ENCODE measurements around the gene MIGA2.

DNA sequence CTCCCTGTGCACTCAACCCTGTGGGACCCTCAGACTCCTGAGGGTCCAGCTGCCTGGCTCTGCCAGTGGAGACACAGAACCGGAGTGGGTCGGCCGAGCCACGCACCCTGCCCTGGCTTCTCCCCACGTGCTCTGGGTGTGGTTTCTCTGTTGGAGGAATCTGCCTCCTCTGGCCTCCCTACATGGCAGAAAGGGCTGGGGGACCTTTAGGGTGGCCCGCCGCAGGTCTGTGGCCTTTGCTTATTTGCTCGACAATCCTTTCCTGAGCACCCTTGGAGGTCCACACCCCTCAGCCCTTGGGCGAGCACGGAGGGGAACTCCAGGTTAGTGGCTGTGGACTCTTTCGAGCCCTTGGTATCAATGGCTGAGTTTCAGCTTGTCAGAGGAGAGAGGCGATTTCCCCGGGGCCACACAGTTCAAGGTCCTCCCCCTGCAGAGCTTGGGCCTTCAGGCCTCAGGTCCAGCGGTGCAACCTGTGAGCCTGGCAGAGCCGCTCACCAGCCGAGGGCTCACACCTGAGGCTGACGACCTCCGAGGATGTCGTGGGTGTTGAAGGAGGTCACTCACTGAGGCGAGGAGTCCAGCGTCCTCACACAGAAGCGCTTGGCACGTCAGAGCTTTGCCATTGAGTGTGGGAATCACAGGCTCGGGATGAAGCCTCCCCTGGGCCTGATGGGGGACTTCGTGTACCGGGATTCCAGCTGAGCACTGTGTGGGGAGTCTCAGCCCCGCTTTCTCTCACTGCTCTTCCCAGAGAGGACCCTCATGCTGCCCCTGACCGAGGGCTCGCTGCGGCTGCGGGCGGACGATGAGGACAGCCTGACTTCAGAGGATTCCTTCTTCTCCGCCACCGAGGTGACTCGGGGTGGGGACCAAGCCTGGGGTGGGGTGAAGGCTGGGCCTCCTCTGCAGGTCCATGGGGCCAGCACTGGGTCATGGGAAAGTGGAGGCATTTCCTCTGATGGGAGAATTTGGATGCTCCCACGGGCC is 23.7 kb downstream of the MIGA2 start:
- TF ChIP-seq, protein P1, sequence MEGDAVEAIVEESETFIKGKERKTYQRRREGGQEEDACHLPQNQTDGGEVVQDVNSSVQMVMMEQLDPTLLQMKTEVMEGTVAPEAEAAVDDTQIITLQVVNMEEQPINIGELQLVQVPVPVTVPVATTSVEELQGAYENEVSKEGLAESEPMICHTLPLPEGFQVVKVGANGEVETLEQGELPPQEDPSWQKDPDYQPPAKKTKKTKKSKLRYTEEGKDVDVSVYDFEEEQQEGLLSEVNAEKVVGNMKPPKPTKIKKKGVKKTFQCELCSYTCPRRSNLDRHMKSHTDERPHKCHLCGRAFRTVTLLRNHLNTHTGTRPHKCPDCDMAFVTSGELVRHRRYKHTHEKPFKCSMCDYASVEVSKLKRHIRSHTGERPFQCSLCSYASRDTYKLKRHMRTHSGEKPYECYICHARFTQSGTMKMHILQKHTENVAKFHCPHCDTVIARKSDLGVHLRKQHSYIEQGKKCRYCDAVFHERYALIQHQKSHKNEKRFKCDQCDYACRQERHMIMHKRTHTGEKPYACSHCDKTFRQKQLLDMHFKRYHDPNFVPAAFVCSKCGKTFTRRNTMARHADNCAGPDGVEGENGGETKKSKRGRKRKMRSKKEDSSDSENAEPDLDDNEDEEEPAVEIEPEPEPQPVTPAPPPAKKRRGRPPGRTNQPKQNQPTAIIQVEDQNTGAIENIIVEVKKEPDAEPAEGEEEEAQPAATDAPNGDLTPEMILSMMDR (conservative IDR thresholded peaks at IDR 0.05 in 1 of 2, IDR thresholded peaks at IDR 0.05 in 1 of 2; ENCODE audit: extremely low read depth in 1 of 2, insufficient read depth in 1 of 2, low read depth in 1 of 2, low read length in 2 of 2): no peak
- no peak for TF ChIP-seq EZH2 (IDR thresholded peaks at IDR 0.05; ENCODE audit: borderline replicate concordance, low read length)

Measured in mammary epithelial cell (primary cell).